ENCODE data around the gene PTGS2.
"Not testable (repeated sequence)": the region's sequence is repeated elsewhere in the genome, so short reads cannot be mapped to it uniquely, and the experiment has no call there.

PTGS2 gene

GRCh38 chr1:186669784-186670183 lies 10.4 kb downstream of the PTGS2 start:
- not testable (repeated sequence) for DNase-seq

- DNase-seq = not testable (repeated sequence)
Observed at GRCh38 chr1:186664217-186664616, 16.0 kb downstream of the PTGS2 start.

GRCh38 chr1:186662752-186663151 lies 17.5 kb downstream of the PTGS2 start:
- no peak for DNase-seq

- DNase-seq = no peak
Observed at GRCh38 chr1:186659890-186660341, 20.3 kb downstream of the PTGS2 start.

- DNase-seq = no peak
Observed at GRCh38 chr1:186658999-186659398, 21.2 kb downstream of the PTGS2 start.

GRCh38 chr1:186657481-186657880 lies 22.7 kb downstream of the PTGS2 start:
- no peak for DNase-seq

GRCh38 chr1:186655876-186656275 lies 24.3 kb downstream of the PTGS2 start:
- no peak for DNase-seq

- DNase-seq = no peak
Observed at GRCh38 chr1:186654741-186655140, 25.5 kb downstream of the PTGS2 start.

GRCh38 chr1:186653312-186653711 lies 26.9 kb downstream of the PTGS2 start:
- DNase-seq = no peak

- DNase-seq = no peak
Observed at GRCh38 chr1:186648613-186649012, 31.6 kb downstream of the PTGS2 start.

GRCh38 chr1:186647985-186648384 lies 32.2 kb downstream of the PTGS2 start:
- DNase-seq = not testable (repeated sequence)

- DNase-seq = no peak
Observed at GRCh38 chr1:186643614-186644013, 36.6 kb downstream of the PTGS2 start.

- not testable (repeated sequence) for DNase-seq
Observed at GRCh38 chr1:186637567-186637966, 42.7 kb downstream of the PTGS2 start.

GRCh38 chr1:186636786-186637185 lies 43.4 kb downstream of the PTGS2 start:
- DNase-seq = no peak

- DNase-seq = no peak
Observed at GRCh38 chr1:186634511-186634910, 45.7 kb downstream of the PTGS2 start.

- DNase-seq = no peak
Observed at GRCh38 chr1:186633116-186633515, 47.1 kb downstream of the PTGS2 start.

- no peak for DNase-seq
Observed at GRCh38 chr1:186629341-186629740, 50.9 kb downstream of the PTGS2 start.

- no peak for DNase-seq
Observed at GRCh38 chr1:186628910-186629309, 51.3 kb downstream of the PTGS2 start.

- no peak for DNase-seq
Observed at GRCh38 chr1:186627019-186627418, 53.2 kb downstream of the PTGS2 start.

- no peak for DNase-seq
Observed at GRCh38 chr1:186626356-186626932, 53.8 kb downstream of the PTGS2 start.

- no peak for DNase-seq
Observed at GRCh38 chr1:186623551-186623950, 56.7 kb downstream of the PTGS2 start.
